ENCODE measurements around the gene SFPQ. TPM values are rescaled to one million over a fixed set of nuclear protein-coding genes. Genes with fewer than 3 reads are reported as not detected.

Gene SFPQ
- total RNA-seq, 1 experiment from 2014 or later: 249 TPM

GRCh38 chr1:35203295-35203694 lies 10.3 kb upstream of the SFPQ start:
- ChIA-PET CTCF (no interaction called here), POLR2A (ENCODE audit: unreplicated experiment) (no interaction called here)
- intact Hi-C loops (cut with micrococcal nuclease): loop anchor here (2.0 to 10.0 kb wide), 3 partner anchors 66 to 202 kb away; partner anchors contain the start of gene ZMYM4
- no peaks in the 10 kb centered on the region for H3K27me3 ChIP-seq (ENCODE audit: low read length)
- H3K4me2 ChIP-seq (ENCODE audit: low read length): no peak overlapping the region
- H3K9me3 ChIP-seq (ENCODE audit: low read length): no peaks in the 10 kb centered on the region
- BruUV-seq (replicated peaks): no TSS peak
- no peaks in the 10 kb centered on the region for H3F3A ChIP-seq (ENCODE audit: low read length, unreplicated experiment)
- TF ChIP-seq EZH2 (IDR thresholded peaks at IDR 0.05; ENCODE audit: low read length, unreplicated experiment) (no peak), EZH2phosphoT487 (IDR thresholded peaks at IDR 0.05; ENCODE audit: borderline replicate concordance, low read length) (no peak), CTCF (conservative IDR thresholded peaks at IDR 0.05; ENCODE audit: low read depth, low read length) (no peak)
- H3K79me2 ChIP-seq (ENCODE audit: low read length): no peaks in the 10 kb centered on the region
- H2AFZ ChIP-seq (ENCODE audit: low read length): no peak overlapping the region
- no peaks in the 10 kb centered on the region for H3K9me2 ChIP-seq (replicated peaks; ENCODE audit: low read length)
- no peaks in the 10 kb centered on the region for H4K20me1 ChIP-seq (ENCODE audit: low read length)
- H3K36me3 ChIP-seq (ENCODE audit: low read depth, low read length): no peaks in the 10 kb centered on the region
- no peak for DNase-seq
- no peak overlapping the region for H3K27ac ChIP-seq (ENCODE audit: low read length)
- no peak overlapping the region for H3K4me3 ChIP-seq (ENCODE audit: low read length)
- no peaks in the 10 kb centered on the region for H3K4me1 ChIP-seq (ENCODE audit: insufficient read depth, low read length)
- no peak overlapping the region for H3K9ac ChIP-seq (ENCODE audit: low read length)
- no peak for ATAC-seq

- POLR2A ChIA-PET (ENCODE audit: unreplicated experiment): interaction anchor here (1.0 kb wide), 1 partner anchor 9 kb away, joined by 5 read pairs; the partner anchor contains the start of gene SFPQ
- H3K9me3 ChIP-seq (ENCODE audit: low read length): no peaks in the 10 kb centered on the region
- no peaks in the 10 kb centered on the region for H3K79me2 ChIP-seq (ENCODE audit: low read length)
- no peak overlapping the region for H3K4me3 ChIP-seq (ENCODE audit: low read length)
- intact Hi-C loops (cut with micrococcal nuclease): loop anchor here (1.0 to 10.0 kb wide), 5 partner anchors 67 to 203 kb away; partner anchors contain the start of gene ZMYM4
- no peak for TF ChIP-seq EZH2phosphoT487 (IDR thresholded peaks at IDR 0.05; ENCODE audit: borderline replicate concordance, low read length)
- no peak for TF ChIP-seq EZH2 (IDR thresholded peaks at IDR 0.05; ENCODE audit: low read length, unreplicated experiment)
- peak; percentile 91 for TF ChIP-seq CTCF (conservative IDR thresholded peaks at IDR 0.05; ENCODE audit: low read depth, low read length)
- no peaks in the 10 kb centered on the region for H3K36me3 ChIP-seq (ENCODE audit: low read depth, low read length)
- no peak overlapping the region for H3K27ac ChIP-seq (ENCODE audit: low read length)
- H2AFZ ChIP-seq (ENCODE audit: low read length): peak overlapping the region; percentile 42
- H3K9me2 ChIP-seq (replicated peaks; ENCODE audit: low read length): no peaks in the 10 kb centered on the region
- H3K27me3 ChIP-seq (ENCODE audit: low read length): no peaks in the 10 kb centered on the region
- H3K9ac ChIP-seq (ENCODE audit: low read length): no peak overlapping the region
- CTCF ChIA-PET: interaction anchor here (0.6 kb wide), 1 partner anchor 265 kb away, joined by 4 read pairs; no protein-coding TSS in a partner anchor
- no TSS peak for BruUV-seq (replicated peaks)
- no peaks in the 10 kb centered on the region for H4K20me1 ChIP-seq (ENCODE audit: low read length)
- peak; percentile 99 for ATAC-seq
- no peaks in the 10 kb centered on the region for H3K4me1 ChIP-seq (ENCODE audit: insufficient read depth, low read length)
- H3F3A ChIP-seq (ENCODE audit: low read length, unreplicated experiment): no peaks in the 10 kb centered on the region
- H3K4me2 ChIP-seq (ENCODE audit: low read length): peak overlapping the region; percentile 59
- peak; percentile 86 for DNase-seq
These were observed 9.2 kb upstream of the SFPQ start for GRCh38 chr1:35202048-35202719.

GRCh38 chr1:35201631-35202030 lies 8.7 kb upstream of the SFPQ start:
- TF ChIP-seq EZH2 (IDR thresholded peaks at IDR 0.05; ENCODE audit: low read length, unreplicated experiment) (no peak), CTCF (conservative IDR thresholded peaks at IDR 0.05; ENCODE audit: low read depth, low read length) (no peak), EZH2phosphoT487 (IDR thresholded peaks at IDR 0.05; ENCODE audit: borderline replicate concordance, low read length) (no peak)
- CTCF ChIA-PET: no interaction called here
- Histone ChIP-seq H3K79me2 (ENCODE audit: low read length) (no peaks in the 10 kb centered on the region), H3K9me3 (ENCODE audit: low read length) (no peaks in the 10 kb centered on the region), H3K9me2 (replicated peaks; ENCODE audit: low read length) (no peaks in the 10 kb centered on the region), H3K27me3 (ENCODE audit: low read length) (no peaks in the 10 kb centered on the region), H3K4me1 (ENCODE audit: insufficient read depth, low read length) (no peaks in the 10 kb centered on the region), H3K27ac (ENCODE audit: low read length) (no peak overlapping the region), H4K20me1 (ENCODE audit: low read length) (no peaks in the 10 kb centered on the region), H3K36me3 (ENCODE audit: low read depth, low read length) (no peaks in the 10 kb centered on the region), H3F3A (ENCODE audit: low read length, unreplicated experiment) (no peaks in the 10 kb centered on the region), H3K4me2 (ENCODE audit: low read length) (no peak overlapping the region), H2AFZ (ENCODE audit: low read length) (0 out of 2 replicates have a peak overlapping the region, but pooled peaks have one; percentile 42), H3K9ac (ENCODE audit: low read length) (no peak overlapping the region), H3K4me3 (ENCODE audit: low read length) (no peak overlapping the region)
- intact Hi-C loops (cut with micrococcal nuclease): loop anchor here (1.0 to 10.0 kb wide), 5 partner anchors 67 to 203 kb away; partner anchors contain the start of gene ZMYM4
- ATAC-seq (no peak), DNase-seq (no peak)
- BruUV-seq (replicated peaks): no TSS peak
- POLR2A ChIA-PET (ENCODE audit: unreplicated experiment): interaction anchor here (1.0 kb wide), 1 partner anchor 8 kb away, joined by 5 read pairs; the partner anchor contains the start of gene SFPQ

Data from PC-3 (cell line).